Mesenchymal stem cell (in vitro differentiated cells and primary cell): Measurements from ENCODE around the gene HOXD3.

Source experiments
- DNase-seq: peaks from one replicate; pipeline ENCODE4 v3.0.0-alpha.2; 2013
- H2AFZ ChIP-seq: one replicate; pipeline ENCODE4 v1.6.1; 2013; ENCODE audit warnings: low read depth, mild to moderate bottlenecking, control low read depth, inconsistent platforms, low read length, moderate library complexity
- H2AK5ac ChIP-seq: 2 replicates; pipeline ENCODE4 v1.6.1; 2013; ENCODE audit warnings: low read length, moderate library complexity, mild to moderate bottlenecking, inconsistent platforms; ENCODE audit not compliant: severe bottlenecking
- H2BK120ac ChIP-seq: one replicate; pipeline ENCODE4 v1.6.1; 2013; ENCODE audit warnings: low read depth, mild to moderate bottlenecking, inconsistent platforms, low read length, moderate library complexity
- H2BK12ac ChIP-seq, 2 experiments: one replicate each; pipeline ENCODE4 v1.6.1; 2013; ENCODE audit warnings: inconsistent platforms in 2 of 2, low read length in 2 of 2, mild to moderate bottlenecking in 2 of 2, moderate library complexity in 2 of 2, control low read depth in 1 of 2
- H2BK15ac ChIP-seq: one replicate; pipeline ENCODE4 v1.6.1; 2013; ENCODE audit warnings: mild to moderate bottlenecking, low read depth, inconsistent platforms; ENCODE audit not compliant: poor library complexity, severe bottlenecking
- H2BK5ac ChIP-seq: 2 replicates; pipeline ENCODE4 v1.6.1; 2013; ENCODE audit warnings: low read depth, mild to moderate bottlenecking, low read length, control low read depth, inconsistent platforms; ENCODE audit not compliant: poor library complexity, severe bottlenecking
- H3K14ac ChIP-seq, 2 experiments: one replicate each; pipeline ENCODE4 v1.6.1; 2013; ENCODE audit warnings: inconsistent platforms in 2 of 2, low read length in 2 of 2, control low read depth in 1 of 2, mild to moderate bottlenecking in 1 of 2, moderate library complexity in 1 of 2
- H3K18ac ChIP-seq, 2 experiments: one replicate each; pipeline ENCODE4 v1.6.1; 2013; ENCODE audit warnings: inconsistent platforms in 2 of 2, low read length in 2 of 2, control low read depth in 1 of 2, low read depth in 1 of 2, mild to moderate bottlenecking in 1 of 2
- H3K23ac ChIP-seq, 2 experiments: one replicate each; pipeline ENCODE4 v1.6.1; 2013; ENCODE audit warnings: inconsistent platforms in 2 of 2, low read length in 2 of 2, mild to moderate bottlenecking in 2 of 2, moderate library complexity in 2 of 2, control low read depth in 1 of 2
- H3K27ac ChIP-seq: 2 replicates; pipeline ENCODE4 v1.5.1; 2013; ENCODE audit warnings: mild to moderate bottlenecking, moderate library complexity, low read length, control low read depth, inconsistent platforms; ENCODE audit not compliant: poor library complexity, severe bottlenecking
- H3K27me3 ChIP-seq, 2 experiments: 2 replicates each; pipeline versions ENCODE4 v1.6.1 to v1.7.0; 2013; ENCODE audit warnings: low read length in 2 of 2, mild to moderate bottlenecking in 2 of 2, moderate library complexity in 2 of 2, control low read depth in 1 of 2, inconsistent platforms in 1 of 2; ENCODE audit not compliant: control insufficient read depth in 1 of 2, insufficient read depth in 1 of 2
- H3K36me3 ChIP-seq, 2 experiments: 2 replicates each; pipeline versions ENCODE4 v1.6.1 to v1.7.0; 2013; ENCODE audit warnings: low read length in 2 of 2, control low read depth in 1 of 2, inconsistent platforms in 1 of 2, low read depth in 1 of 2, mild to moderate bottlenecking in 1 of 2; ENCODE audit not compliant: insufficient read depth in 2 of 2, control insufficient read depth in 1 of 2
- H3K4ac ChIP-seq, 2 experiments: one replicate each; pipeline ENCODE4 v1.6.1; 2013; ENCODE audit warnings: inconsistent platforms in 2 of 2, low read length in 2 of 2, mild to moderate bottlenecking in 2 of 2, moderate library complexity in 2 of 2, control low read depth in 1 of 2, low read depth in 1 of 2
- H3K4me1 ChIP-seq: 2 replicates; pipeline ENCODE4 v1.6.1; 2013; ENCODE audit warnings: low read depth, low read length, control low read depth; ENCODE audit not compliant: control insufficient read depth, insufficient read depth
- H3K4me2 ChIP-seq: 2 replicates; pipeline ENCODE4 v1.6.1; 2013; ENCODE audit warnings: low read length, mild to moderate bottlenecking, inconsistent platforms; ENCODE audit not compliant: poor library complexity, severe bottlenecking
- H3K4me3 ChIP-seq, 2 experiments: 2 replicates each; pipeline versions ENCODE4 v1.5.1 to v1.7.0; 2013; ENCODE audit warnings: low read length in 2 of 2, mild to moderate bottlenecking in 2 of 2, control low read depth in 1 of 2, low read depth in 1 of 2; ENCODE audit not compliant: insufficient read depth in 1 of 2
- H3K79me1 ChIP-seq: replicated peaks from 2 replicates; pipeline ENCODE4 v1.6.1; 2013; ENCODE audit warnings: mild to moderate bottlenecking, control low read depth, low read length, inconsistent platforms; ENCODE audit not compliant: poor library complexity, severe bottlenecking
- H3K9ac ChIP-seq: 2 replicates; pipeline ENCODE4 v1.7.0; 2013; ENCODE audit warnings: mild to moderate bottlenecking, low read length, moderate library complexity
- H3K9me3 ChIP-seq: 2 replicates; pipeline ENCODE4 v1.7.0; 2013; ENCODE audit warnings: mild to moderate bottlenecking, low read length; ENCODE audit not compliant: control insufficient read depth
- H4K8ac ChIP-seq: one replicate; pipeline ENCODE4 v1.6.1; 2013; ENCODE audit warnings: inconsistent platforms, mild to moderate bottlenecking, low read length, moderate library complexity
- H4K91ac ChIP-seq: one replicate; pipeline ENCODE4 v1.6.1; 2013; ENCODE audit warnings: mild to moderate bottlenecking, low read length, inconsistent platforms
- WGBS: methylation state at CpG from one replicate; pipeline ENCODE4 v1.1.7; 2013; ENCODE audit warnings: mixed read lengths; 5-methylcytosine and 5-hydroxymethylcytosine counted together

The HOXD3 gene

GRCh38 chr2:176149939-176150583 is 7.0 kb upstream of the HOXD3 start:
- H4K8ac ChIP-seq: no peak overlapping the region
- no peak overlapping the region for H2AFZ ChIP-seq
- no peak overlapping the region for H2BK5ac ChIP-seq
- H3K4me3 ChIP-seq: no peak overlapping the region
- H3K27ac ChIP-seq: no peak overlapping the region
- peaks cover 0 to 68% of the 10 kb centered on the region in 2 experiments for H3K27me3 ChIP-seq
- H3K4ac ChIP-seq: no peak overlapping the region
- no peak overlapping the region for H3K23ac ChIP-seq
- H2AK5ac ChIP-seq: no peak overlapping the region
- peaks cover 12% of the 10 kb centered on the region for H3K4me1 ChIP-seq
- no peak overlapping the region for H2BK15ac ChIP-seq
- H3K36me3 ChIP-seq: peaks cover 14 to 15% of the 10 kb centered on the region in 2 experiments
- 36% methylated on average over 22 of the region's 24 CpGs for WGBS
- no peaks in the 10 kb centered on the region for H3K9me3 ChIP-seq
- peaks cover 8% of the 10 kb centered on the region for H3K79me1 ChIP-seq
- no peak overlapping the region for H2BK120ac ChIP-seq
- no peak overlapping the region for H2BK12ac ChIP-seq
- no peak overlapping the region for H3K4me2 ChIP-seq
- H3K18ac ChIP-seq: no peak overlapping the region
- H3K9ac ChIP-seq: no peak overlapping the region
- DNase-seq: no peak
- H4K91ac ChIP-seq: no peak overlapping the region
- H3K14ac ChIP-seq: no peak overlapping the region

GRCh38 chr2:176150584-176151441 is 6.3 kb upstream of the HOXD3 start:
- Histone ChIP-seq H3K9me3 (no peaks in the 10 kb centered on the region), H2BK12ac (no peak overlapping the region), H4K91ac (no peak overlapping the region), H3K4me2 (no peak overlapping the region), H2AK5ac (no peak overlapping the region), H3K18ac (no peak overlapping the region), H3K23ac (no peak overlapping the region), H3K27ac (no peak overlapping the region), H2BK15ac (no peak overlapping the region), H3K4me1 (peaks cover 12% of the 10 kb centered on the region), H3K9ac (no peak overlapping the region), H3K36me3 (peaks cover 14 to 16% of the 10 kb centered on the region in 2 experiments), H2AFZ (no peak overlapping the region), H2BK5ac (no peak overlapping the region), H3K27me3 (peaks cover 0 to 70% of the 10 kb centered on the region in 2 experiments), H3K4me3 (no peak overlapping the region), H3K4ac (no peak overlapping the region), H3K79me1 (peaks cover 8% of the 10 kb centered on the region), H2BK120ac (no peak overlapping the region), H3K14ac (no peak overlapping the region), H4K8ac (no peak overlapping the region)
- 43% methylated on average over 11 of the region's 14 CpGs for WGBS
- no peak for DNase-seq

DNA sequence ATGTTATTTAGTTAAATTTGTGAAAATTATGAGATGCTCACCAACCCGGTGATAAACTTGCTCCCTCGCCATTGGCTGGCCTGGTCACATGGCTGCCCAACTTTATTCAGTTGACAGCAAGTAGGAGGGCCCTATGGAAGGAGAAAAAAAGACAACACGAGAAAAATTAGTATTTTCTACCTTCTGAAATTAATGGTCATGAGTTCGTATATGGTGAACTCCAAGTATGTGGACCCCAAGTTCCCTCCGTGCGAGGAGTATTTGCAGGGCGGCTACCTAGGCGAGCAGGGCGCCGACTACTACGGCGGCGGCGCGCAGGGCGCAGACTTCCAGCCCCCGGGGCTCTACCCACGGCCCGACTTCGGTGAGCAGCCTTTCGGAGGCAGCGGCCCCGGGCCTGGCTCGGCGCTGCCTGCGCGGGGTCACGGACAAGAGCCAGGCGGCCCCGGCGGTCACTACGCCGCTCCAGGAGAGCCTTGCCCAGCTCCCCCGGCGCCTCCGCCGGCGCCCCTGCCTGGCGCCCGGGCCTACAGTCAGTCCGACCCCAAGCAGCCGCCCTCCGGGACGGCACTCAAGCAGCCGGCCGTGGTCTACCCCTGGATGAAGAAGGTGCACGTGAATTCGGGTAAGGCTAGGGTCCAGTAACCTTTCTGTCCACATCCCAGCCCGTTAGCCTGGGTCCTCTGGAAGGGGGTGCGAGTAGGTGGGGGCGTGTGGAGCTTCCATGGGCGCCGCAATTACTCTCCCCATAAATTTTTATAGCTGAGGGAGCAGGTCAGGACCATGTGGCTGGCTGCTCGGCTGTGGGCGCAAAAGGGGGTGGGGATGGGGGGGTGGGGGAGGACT is 5.4 kb upstream of the HOXD3 start, which contains the start of gene HOXD4:
TSS of gene HOXD4 (plus strand) at position 109 of the 846 bp plus-strand sequence. CDS start at position 193, 84 bp downstream.
- peaks cover 14 to 16% of the 10 kb centered on the region in 2 experiments for H3K36me3 ChIP-seq
- H3K79me1 ChIP-seq: peaks cover 12% of the 10 kb centered on the region
- no peak for DNase-seq
- H3K23ac ChIP-seq: no peak within 1 kb of the TSS
- no peak within 1 kb of the TSS for H3K27ac ChIP-seq
- no peak within 1 kb of the TSS for H3K18ac ChIP-seq
- WGBS: 13% methylated on average over 53 of the region's 55 CpGs
- no peak within 1 kb of the TSS for H2BK5ac ChIP-seq
- no peak within 1 kb of the TSS for H2BK15ac ChIP-seq
- H3K4me3 ChIP-seq: peak within 1 kb of the TSS in 1 of 2 experiments; percentile 59
- H3K27me3 ChIP-seq: peaks cover 0 to 74% of the 10 kb centered on the region in 2 experiments
- H3K9ac ChIP-seq: no peak within 1 kb of the TSS
- peak within 1 kb of the TSS; percentile 90 for H3K4me2 ChIP-seq
- H4K8ac ChIP-seq: no peak within 1 kb of the TSS
- no peak within 1 kb of the TSS for H2BK12ac ChIP-seq
- no peak within 1 kb of the TSS for H2AFZ ChIP-seq
- no peak within 1 kb of the TSS for H2BK120ac ChIP-seq
- no peak within 1 kb of the TSS for H3K4ac ChIP-seq
- no peak within 1 kb of the TSS for H3K14ac ChIP-seq
- H3K9me3 ChIP-seq: no peaks in the 10 kb centered on the region
- H3K4me1 ChIP-seq: peaks cover 12% of the 10 kb centered on the region
- no peak within 1 kb of the TSS for H4K91ac ChIP-seq
- H2AK5ac ChIP-seq: no peak within 1 kb of the TSS
